ENCODE measurements around the gene TMSB15B. TPM values are rescaled to one million over a fixed set of nuclear protein-coding genes. Genes with fewer than 3 reads are reported as not detected.

Gene TMSB15B
- total RNA-seq, 1 donor from 2014 or later: 3.6 TPM

Other genes starting within 250 kb of the TMSB15B start
- 0.65 TPM in 1 of 2 replicates, not detected in the other for gene PLP1, start 185.8 kb upstream of the TMSB15B start, total RNA-seq
- 0.60 and 0.65 TPM in 2 replicates for gene RAB9B, start 130.4 kb upstream of the TMSB15B start, total RNA-seq
- gene H2BW1, start 51.1 kb downstream of the TMSB15B start, total RNA-seq: not detected in 2 replicates
- gene H2BW2, start 77.3 kb downstream of the TMSB15B start, total RNA-seq: not detected in 2 replicates
- gene TMSB15C, start 113.6 kb downstream of the TMSB15B start, total RNA-seq: 6.1 and 8.3 TPM in 2 replicates
- gene ZCCHC18, start 149.9 kb downstream of the TMSB15B start, total RNA-seq: 0.87 and 1.4 TPM in 2 replicates
- 7.0 and 11.9 TPM in 2 replicates for gene SLC25A53, start 194.4 kb downstream of the TMSB15B start, total RNA-seq
- 19.6 and 22.4 TPM in 2 replicates for gene FAM199X, start 203.8 kb downstream of the TMSB15B start, total RNA-seq